WTC11 (cell line): ENCODE data around the gene EML4.

Experiments
- CBFB ChIP-seq: sonication (generic); formaldehyde crosslinking; IDR thresholded peaks from 2 replicates; pipeline ENCODE4 v1.8.1; 2022; ENCODE audit warnings: mild to moderate bottlenecking, low read depth, missing genetic modification reagents
- ELF4 ChIP-seq: sonication (generic); formaldehyde crosslinking; IDR thresholded peaks from 2 replicates; pipeline ENCODE4 v1.8.1; 2022; ENCODE audit warnings: low read depth, mild to moderate bottlenecking, moderate library complexity, missing genetic modification reagents
- ETV6 ChIP-seq: sonication (generic); formaldehyde crosslinking; IDR thresholded peaks from 2 replicates; pipeline ENCODE4 v1.8.1; 2022; ENCODE audit warnings: mild to moderate bottlenecking, missing genetic modification reagents
- NFYB ChIP-seq: sonication (generic); formaldehyde crosslinking; conservative IDR thresholded peaks from 2 replicates; pipeline ENCODE4 v1.8.0; 2022; ENCODE audit warnings: low read depth, missing genetic modification reagents
- NR2C2 ChIP-seq: sonication (generic); formaldehyde crosslinking; IDR thresholded peaks from 2 replicates; pipeline ENCODE4 v1.8.0; 2022; ENCODE audit warnings: mild to moderate bottlenecking, missing genetic modification reagents
- TF ChIP-seq, protein P1 (sequence below): sonication (generic); formaldehyde crosslinking; IDR thresholded peaks from 2 replicates; pipeline ENCODE4 v1.8.1; 2022; ENCODE audit warnings: low read depth, missing genetic modification reagents, borderline replicate concordance
- TF ChIP-seq, protein P2 (sequence below): fragments of 200-600 bp; IDR thresholded peaks from 2 replicates; pipeline ENCODE4 v1.8.0; 2022; ENCODE audit warnings: antibody characterized with exemption
- TF ChIP-seq, protein P3 (sequence below): sonication (generic); formaldehyde crosslinking; IDR thresholded peaks from 2 replicates; pipeline ENCODE4 v1.8.0; 2022; ENCODE audit warnings: mild to moderate bottlenecking, missing genetic modification reagents
- TF ChIP-seq, protein P4 (sequence below): sonication (generic); formaldehyde crosslinking; IDR thresholded peaks from 2 replicates; pipeline ENCODE4 v1.8.0; 2022; ENCODE audit warnings: mild to moderate bottlenecking, missing genetic modification reagents

DNA sequence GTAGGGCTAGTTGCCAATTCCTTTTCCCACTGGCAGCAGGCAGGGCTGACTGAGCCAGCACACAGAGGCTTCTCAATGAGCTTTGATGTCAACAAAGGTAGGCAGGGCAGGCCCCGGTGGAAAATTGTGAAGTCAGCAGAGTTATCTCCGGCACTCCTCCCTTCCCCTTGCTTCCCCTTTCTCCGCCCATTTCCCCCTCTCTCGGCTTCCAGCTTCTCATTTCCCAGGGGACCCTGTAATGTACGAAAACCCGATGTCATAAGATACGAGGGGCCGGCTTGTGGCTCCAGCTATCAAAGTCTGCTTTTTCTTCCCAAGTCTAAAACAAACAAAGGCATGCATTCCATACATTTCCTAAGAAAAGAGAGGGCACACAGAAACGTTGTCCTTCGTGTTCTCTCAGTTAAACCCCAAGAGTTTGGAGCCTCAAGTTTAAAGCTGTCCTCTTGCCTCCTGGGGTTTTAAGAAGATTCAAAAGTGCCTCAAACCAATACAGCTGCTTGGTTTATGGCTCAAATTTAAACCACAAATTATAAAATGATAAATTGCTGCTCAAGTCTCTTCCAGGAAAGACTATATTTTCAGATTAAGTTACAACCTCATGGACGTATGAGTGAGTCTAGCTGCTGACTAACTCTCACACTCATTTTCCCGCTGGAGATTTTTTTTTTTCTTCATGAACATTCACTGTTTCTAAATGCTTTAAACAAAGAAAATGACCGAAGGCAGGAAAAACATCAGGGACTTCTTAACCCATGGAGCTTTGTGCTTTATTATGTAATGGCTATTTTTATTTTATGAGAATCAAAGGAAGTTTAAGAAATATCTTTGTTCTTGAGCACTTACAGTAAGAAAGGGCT lies 27.2 kb upstream of the EML4 start:
- no peak for TF ChIP-seq ETV6
- TF ChIP-seq, protein P1, sequence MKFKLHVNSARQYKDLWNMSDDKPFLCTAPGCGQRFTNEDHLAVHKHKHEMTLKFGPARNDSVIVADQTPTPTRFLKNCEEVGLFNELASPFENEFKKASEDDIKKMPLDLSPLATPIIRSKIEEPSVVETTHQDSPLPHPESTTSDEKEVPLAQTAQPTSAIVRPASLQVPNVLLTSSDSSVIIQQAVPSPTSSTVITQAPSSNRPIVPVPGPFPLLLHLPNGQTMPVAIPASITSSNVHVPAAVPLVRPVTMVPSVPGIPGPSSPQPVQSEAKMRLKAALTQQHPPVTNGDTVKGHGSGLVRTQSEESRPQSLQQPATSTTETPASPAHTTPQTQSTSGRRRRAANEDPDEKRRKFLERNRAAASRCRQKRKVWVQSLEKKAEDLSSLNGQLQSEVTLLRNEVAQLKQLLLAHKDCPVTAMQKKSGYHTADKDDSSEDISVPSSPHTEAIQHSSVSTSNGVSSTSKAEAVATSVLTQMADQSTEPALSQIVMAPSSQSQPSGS (CRISPR knock-in tag) = no peak
- TF ChIP-seq, protein P2, sequence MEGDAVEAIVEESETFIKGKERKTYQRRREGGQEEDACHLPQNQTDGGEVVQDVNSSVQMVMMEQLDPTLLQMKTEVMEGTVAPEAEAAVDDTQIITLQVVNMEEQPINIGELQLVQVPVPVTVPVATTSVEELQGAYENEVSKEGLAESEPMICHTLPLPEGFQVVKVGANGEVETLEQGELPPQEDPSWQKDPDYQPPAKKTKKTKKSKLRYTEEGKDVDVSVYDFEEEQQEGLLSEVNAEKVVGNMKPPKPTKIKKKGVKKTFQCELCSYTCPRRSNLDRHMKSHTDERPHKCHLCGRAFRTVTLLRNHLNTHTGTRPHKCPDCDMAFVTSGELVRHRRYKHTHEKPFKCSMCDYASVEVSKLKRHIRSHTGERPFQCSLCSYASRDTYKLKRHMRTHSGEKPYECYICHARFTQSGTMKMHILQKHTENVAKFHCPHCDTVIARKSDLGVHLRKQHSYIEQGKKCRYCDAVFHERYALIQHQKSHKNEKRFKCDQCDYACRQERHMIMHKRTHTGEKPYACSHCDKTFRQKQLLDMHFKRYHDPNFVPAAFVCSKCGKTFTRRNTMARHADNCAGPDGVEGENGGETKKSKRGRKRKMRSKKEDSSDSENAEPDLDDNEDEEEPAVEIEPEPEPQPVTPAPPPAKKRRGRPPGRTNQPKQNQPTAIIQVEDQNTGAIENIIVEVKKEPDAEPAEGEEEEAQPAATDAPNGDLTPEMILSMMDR = no peak
- TF ChIP-seq, protein P3, sequence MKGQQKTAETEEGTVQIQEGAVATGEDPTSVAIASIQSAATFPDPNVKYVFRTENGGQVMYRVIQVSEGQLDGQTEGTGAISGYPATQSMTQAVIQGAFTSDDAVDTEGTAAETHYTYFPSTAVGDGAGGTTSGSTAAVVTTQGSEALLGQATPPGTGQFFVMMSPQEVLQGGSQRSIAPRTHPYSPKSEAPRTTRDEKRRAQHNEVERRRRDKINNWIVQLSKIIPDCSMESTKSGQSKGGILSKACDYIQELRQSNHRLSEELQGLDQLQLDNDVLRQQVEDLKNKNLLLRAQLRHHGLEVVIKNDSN (CRISPR knock-in tag) = no peak
- TF ChIP-seq, protein P4, sequence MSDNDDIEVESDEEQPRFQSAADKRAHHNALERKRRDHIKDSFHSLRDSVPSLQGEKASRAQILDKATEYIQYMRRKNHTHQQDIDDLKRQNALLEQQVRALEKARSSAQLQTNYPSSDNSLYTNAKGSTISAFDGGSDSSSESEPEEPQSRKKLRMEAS (CRISPR knock-in tag) = no peak
- no peak for TF ChIP-seq NFYB
- TF ChIP-seq ELF4 (CRISPR knock-in tag) = no peak
- no peak for TF ChIP-seq NR2C2 (CRISPR knock-in tag)
- TF ChIP-seq CBFB = no peak
